ENCODE data around the gene DUT.

The DUT gene

DNA sequence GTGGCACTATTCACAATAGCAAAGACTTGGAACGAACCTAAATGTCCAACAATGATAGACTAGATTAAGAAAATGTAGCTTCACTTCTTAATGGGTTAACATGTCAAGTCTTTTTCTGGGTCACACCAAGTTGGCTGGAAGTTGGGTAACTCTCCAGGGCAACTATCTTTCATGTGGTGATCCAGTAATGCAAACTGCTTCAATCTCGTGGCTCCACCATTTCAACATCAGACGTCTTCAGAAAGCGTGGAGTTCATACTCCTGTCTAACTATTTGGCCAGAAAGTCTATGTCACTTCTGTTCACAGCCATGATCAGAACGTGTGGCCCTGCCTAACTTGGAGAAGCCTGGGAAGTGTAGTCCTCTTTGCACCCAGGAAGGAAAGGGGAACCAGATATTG, 32.2 kb downstream of the DUT start:
- no peaks in the 10 kb centered on the region for H4K20me1 ChIP-seq (ENCODE audit: low read depth, low read length)
- no peaks in the 10 kb centered on the region for H3K79me2 ChIP-seq (ENCODE audit: insufficient read depth, low read length)
- TF ChIP-seq CTCF (IDR thresholded peaks at IDR 0.05; ENCODE audit: insufficient read depth, low read length, poor library complexity, severe bottlenecking) (no peak), EZH2phosphoT487 (conservative IDR thresholded peaks at IDR 0.05; ENCODE audit: low read length) (no peak)
- H3K4me2 ChIP-seq (ENCODE audit: low read depth, low read length, poor library complexity, severe bottlenecking), result no peak overlapping the region
- no peaks in the 10 kb centered on the region for H3F3A ChIP-seq (ENCODE audit: insufficient read depth)
- no peak overlapping the region for H3K9ac ChIP-seq (ENCODE audit: low read length)
- no peak overlapping the region for H2AFZ ChIP-seq (ENCODE audit: low read depth, low read length, severe bottlenecking)
- no peaks in the 10 kb centered on the region for H3K36me3 ChIP-seq (ENCODE audit: low read length)
- no peaks in the 10 kb centered on the region for H3K9me2 ChIP-seq (replicated peaks; ENCODE audit: insufficient read depth, low read length)
- no peaks in the 10 kb centered on the region; the same call in 1 of the 2 replicates for H3K27me3 ChIP-seq (ENCODE audit: low read length)
- no peak overlapping the region for H3K27ac ChIP-seq (ENCODE audit: low read depth, low read length)
- no peaks in the 10 kb centered on the region for H3K9me3 ChIP-seq (ENCODE audit: insufficient read depth, low read length)
- H3K4me3 ChIP-seq (ENCODE audit: insufficient read depth, low read length, poor library complexity, severe bottlenecking), result no peak overlapping the region

- Histone ChIP-seq H4K20me1 (ENCODE audit: low read depth, low read length) (no peaks in the 10 kb centered on the region), H3K4me2 (ENCODE audit: low read depth, low read length, poor library complexity, severe bottlenecking) (no peak overlapping the region), H3K27me3 (ENCODE audit: low read length) (no peaks in the 10 kb centered on the region; the same call in 1 of the 2 replicates), H3K27ac (ENCODE audit: low read depth, low read length) (no peak overlapping the region), H3K4me3 (ENCODE audit: insufficient read depth, low read length, poor library complexity, severe bottlenecking) (no peak overlapping the region), H3K9me3 (ENCODE audit: insufficient read depth, low read length) (no peaks in the 10 kb centered on the region), H3K9ac (ENCODE audit: low read length) (no peak overlapping the region), H2AFZ (ENCODE audit: low read depth, low read length, severe bottlenecking) (no peak overlapping the region), H3K9me2 (replicated peaks; ENCODE audit: insufficient read depth, low read length) (no peaks in the 10 kb centered on the region), H3F3A (ENCODE audit: insufficient read depth) (no peaks in the 10 kb centered on the region), H3K79me2 (ENCODE audit: insufficient read depth, low read length) (no peaks in the 10 kb centered on the region), H3K36me3 (ENCODE audit: low read length) (no peaks in the 10 kb centered on the region)
- TF ChIP-seq EZH2phosphoT487 (conservative IDR thresholded peaks at IDR 0.05; ENCODE audit: low read length) (no peak), CTCF (IDR thresholded peaks at IDR 0.05; ENCODE audit: insufficient read depth, low read length, poor library complexity, severe bottlenecking) (no peak)
These were observed 34.3 kb downstream of the DUT start for GRCh38 chr15:48365575-48365974.

DNA sequence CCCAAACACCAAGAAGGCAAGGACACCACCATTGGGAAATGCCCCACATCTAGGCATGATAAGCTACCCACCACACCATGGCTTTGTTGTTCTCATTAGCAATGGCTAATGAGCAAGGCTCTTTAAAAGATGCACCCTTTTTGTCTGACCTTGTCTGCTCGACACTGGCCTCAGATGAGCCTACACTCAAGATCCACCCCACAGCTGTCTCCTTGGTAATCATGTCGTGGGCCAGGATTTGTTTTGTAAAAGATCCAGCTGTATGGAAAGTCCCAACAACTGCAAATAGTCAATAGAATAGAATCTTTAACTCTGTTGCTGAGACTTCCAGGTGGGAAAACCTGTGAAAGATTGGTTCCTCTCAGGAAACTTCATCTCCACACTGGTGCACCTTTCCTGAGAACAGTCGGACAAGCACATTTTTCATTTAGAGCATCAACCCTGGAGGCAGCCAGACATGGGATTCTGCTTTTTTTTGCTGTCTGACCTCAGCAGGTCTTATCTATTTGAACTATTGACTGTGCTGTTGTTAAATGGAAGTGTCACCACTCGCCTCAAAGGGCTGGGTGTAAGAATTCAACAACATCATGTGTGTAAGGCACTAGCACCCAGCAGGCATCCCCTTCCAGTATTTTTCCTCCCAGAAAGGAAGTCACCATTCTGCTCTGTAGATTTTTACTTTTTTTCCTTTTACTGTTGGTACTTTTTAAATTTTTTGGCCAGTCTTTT, 35.5 kb downstream of the DUT start:
- Histone ChIP-seq H2AFZ (ENCODE audit: low read depth, low read length, severe bottlenecking) (no peak overlapping the region), H3K4me3 (ENCODE audit: insufficient read depth, low read length, poor library complexity, severe bottlenecking) (no peak overlapping the region)

More for the DNA sequence above, 35.5 kb downstream of the DUT start:
- H3K27me3 ChIP-seq (ENCODE audit: low read length), result no peaks in the 10 kb centered on the region; the same call in 1 of the 2 replicates
- no peak overlapping the region for H3K27ac ChIP-seq (ENCODE audit: low read depth, low read length)
- H3K9ac ChIP-seq (ENCODE audit: low read length), result no peak overlapping the region
- no peaks in the 10 kb centered on the region for H4K20me1 ChIP-seq (ENCODE audit: low read depth, low read length)
- no peaks in the 10 kb centered on the region for H3F3A ChIP-seq (ENCODE audit: insufficient read depth)
- H3K9me2 ChIP-seq (replicated peaks; ENCODE audit: insufficient read depth, low read length), result no peaks in the 10 kb centered on the region
- H3K36me3 ChIP-seq (ENCODE audit: low read length), result no peaks in the 10 kb centered on the region
- no peaks in the 10 kb centered on the region for H3K9me3 ChIP-seq (ENCODE audit: insufficient read depth, low read length)
- H3K4me2 ChIP-seq (ENCODE audit: low read depth, low read length, poor library complexity, severe bottlenecking), result no peak overlapping the region
- no peaks in the 10 kb centered on the region for H3K79me2 ChIP-seq (ENCODE audit: insufficient read depth, low read length)
- TF ChIP-seq EZH2phosphoT487 (conservative IDR thresholded peaks at IDR 0.05; ENCODE audit: low read length), result no peak
- TF ChIP-seq CTCF (IDR thresholded peaks at IDR 0.05; ENCODE audit: insufficient read depth, low read length, poor library complexity, severe bottlenecking), result no peak
